Measurements from ENCODE around the gene CCDC148.

DNA sequence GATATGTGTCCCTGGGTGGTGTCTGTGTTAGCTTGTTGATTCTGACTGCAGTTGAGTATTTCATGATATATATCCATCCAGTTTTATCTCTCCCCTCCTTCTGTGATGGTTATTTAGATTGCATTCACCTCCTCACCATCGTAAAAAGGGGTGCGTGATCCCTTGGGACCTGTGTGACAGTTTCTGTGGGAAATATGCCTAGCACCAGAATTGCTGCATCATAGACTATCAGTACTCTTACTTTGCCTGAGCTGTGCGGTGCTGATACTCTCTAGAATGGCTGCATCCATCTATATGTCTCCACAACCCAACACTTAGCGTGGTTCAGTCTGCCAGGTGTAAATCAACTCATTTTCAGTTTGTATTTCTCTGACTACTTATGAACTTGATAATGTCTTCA lies 34.5 kb upstream of the CCDC148 start:
- TF ChIP-seq, protein P1, sequence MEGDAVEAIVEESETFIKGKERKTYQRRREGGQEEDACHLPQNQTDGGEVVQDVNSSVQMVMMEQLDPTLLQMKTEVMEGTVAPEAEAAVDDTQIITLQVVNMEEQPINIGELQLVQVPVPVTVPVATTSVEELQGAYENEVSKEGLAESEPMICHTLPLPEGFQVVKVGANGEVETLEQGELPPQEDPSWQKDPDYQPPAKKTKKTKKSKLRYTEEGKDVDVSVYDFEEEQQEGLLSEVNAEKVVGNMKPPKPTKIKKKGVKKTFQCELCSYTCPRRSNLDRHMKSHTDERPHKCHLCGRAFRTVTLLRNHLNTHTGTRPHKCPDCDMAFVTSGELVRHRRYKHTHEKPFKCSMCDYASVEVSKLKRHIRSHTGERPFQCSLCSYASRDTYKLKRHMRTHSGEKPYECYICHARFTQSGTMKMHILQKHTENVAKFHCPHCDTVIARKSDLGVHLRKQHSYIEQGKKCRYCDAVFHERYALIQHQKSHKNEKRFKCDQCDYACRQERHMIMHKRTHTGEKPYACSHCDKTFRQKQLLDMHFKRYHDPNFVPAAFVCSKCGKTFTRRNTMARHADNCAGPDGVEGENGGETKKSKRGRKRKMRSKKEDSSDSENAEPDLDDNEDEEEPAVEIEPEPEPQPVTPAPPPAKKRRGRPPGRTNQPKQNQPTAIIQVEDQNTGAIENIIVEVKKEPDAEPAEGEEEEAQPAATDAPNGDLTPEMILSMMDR (IDR thresholded peaks at IDR 0.05), result no peak
- no peak for TF ChIP-seq EZH2phosphoT487 (IDR thresholded peaks at IDR 0.05)

All from neural progenitor cell (in vitro differentiated cells).